ENCODE results near the gene TTC8. TPM values are rescaled to one million over a fixed set of nuclear protein-coding genes. Genes with fewer than 3 reads are reported as not detected.
"Not testable (repeated sequence)": the region's sequence is repeated elsewhere in the genome, so short reads cannot be mapped to it uniquely, and the experiment has no call there.

Gene TTC8
- total RNA-seq, 1 donor from 2014 or later: 30.0 TPM

DNA sequence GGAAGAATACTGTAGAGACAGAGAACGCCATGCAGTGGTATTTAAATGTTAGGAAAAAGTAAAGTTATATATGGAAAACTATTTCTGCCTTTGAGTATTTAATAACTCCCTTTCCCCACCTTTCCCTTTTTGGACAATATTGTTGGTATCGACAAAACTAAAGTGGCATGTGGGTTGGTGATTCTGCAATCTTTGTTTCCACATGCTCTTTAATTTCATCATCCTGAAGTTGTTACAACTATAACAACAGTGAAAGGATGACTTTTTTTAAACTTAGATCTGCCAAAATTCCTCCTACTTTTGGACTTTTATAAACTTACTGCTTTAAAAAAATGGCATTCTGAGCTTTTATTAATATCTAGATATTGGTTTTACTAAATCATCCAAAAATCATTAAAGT lies 25.3 kb downstream of the TTC8 start:
- no peak for TF ChIP-seq CTCF (IDR thresholded peaks at IDR 0.05; ENCODE audit: unreplicated experiment)
- H3K27me3 Mint-ChIP-seq: no peaks in the 10 kb centered on the region
- no peak overlapping the region for H3K27ac Mint-ChIP-seq
- DNase-seq (ENCODE audit: low spot score, unreplicated experiment): no peak
- H3K36me3 Mint-ChIP-seq (ENCODE audit: insufficient read depth): peaks cover 15% of the 10 kb centered on the region
- H3K4me3 Mint-ChIP-seq (ENCODE audit: low read depth): no peak overlapping the region
- H3K9me3 Mint-ChIP-seq (ENCODE audit: low read depth): no peaks in the 10 kb centered on the region
- peaks cover 3% of the 10 kb centered on the region for H3K4me1 Mint-ChIP-seq (ENCODE audit: low read depth)

DNA sequence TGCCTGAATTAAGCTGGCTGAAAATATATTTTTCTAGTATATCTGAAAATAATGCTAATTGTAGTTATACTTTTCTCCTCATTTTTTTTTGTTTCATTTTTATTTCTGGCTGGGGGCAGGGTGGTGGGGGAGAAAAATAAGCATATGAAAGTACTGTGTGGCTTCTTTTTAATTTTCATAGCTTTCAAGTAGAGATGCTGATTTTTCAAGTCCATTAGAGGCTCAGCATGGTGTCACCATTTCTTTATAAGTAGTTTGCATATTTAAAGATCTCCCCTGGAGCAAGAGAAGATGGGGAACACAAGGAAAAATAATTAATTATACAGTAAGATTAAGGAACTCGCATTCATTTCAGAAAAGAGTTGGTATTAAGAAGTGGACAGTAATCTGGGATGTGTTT lies 27.1 kb downstream of the TTC8 start:
- H3K27me3 Mint-ChIP-seq: no peaks in the 10 kb centered on the region
- no peaks in the 10 kb centered on the region for H3K9me3 Mint-ChIP-seq (ENCODE audit: low read depth)
- H3K4me3 Mint-ChIP-seq (ENCODE audit: low read depth): no peak overlapping the region
- H3K27ac Mint-ChIP-seq: no peak overlapping the region
- peaks cover 14% of the 10 kb centered on the region for H3K36me3 Mint-ChIP-seq (ENCODE audit: insufficient read depth)
- DNase-seq (ENCODE audit: low spot score, unreplicated experiment): no peak
- peaks cover 2% of the 10 kb centered on the region for H3K4me1 Mint-ChIP-seq (ENCODE audit: low read depth)
- no peak for TF ChIP-seq CTCF (IDR thresholded peaks at IDR 0.05; ENCODE audit: unreplicated experiment)

DNA sequence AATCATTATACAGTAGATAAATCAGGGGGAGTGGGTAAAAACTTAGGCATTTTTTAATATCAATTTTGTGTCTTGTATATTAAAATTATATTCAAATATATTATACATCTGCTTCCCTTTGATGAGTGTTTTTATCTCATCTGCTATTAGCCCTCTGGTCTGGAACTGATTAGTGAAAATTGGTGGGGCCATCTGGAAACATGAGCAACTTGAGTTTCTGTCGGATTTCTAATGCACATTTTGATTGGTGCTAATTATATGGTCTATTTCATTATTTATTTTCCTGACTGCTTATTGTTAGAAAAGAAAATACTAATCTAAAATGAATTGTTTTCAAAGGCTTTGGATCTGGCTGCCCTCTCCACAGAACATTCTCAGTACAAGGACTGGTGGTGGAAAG lies 28.2 kb downstream of the TTC8 start:
- H3K4me1 Mint-ChIP-seq (ENCODE audit: low read depth): peaks cover 2% of the 10 kb centered on the region
- no peaks in the 10 kb centered on the region for H3K27me3 Mint-ChIP-seq
- no peak for DNase-seq (ENCODE audit: low spot score, unreplicated experiment)
- H3K27ac Mint-ChIP-seq: no peak overlapping the region
- no peaks in the 10 kb centered on the region for H3K9me3 Mint-ChIP-seq (ENCODE audit: low read depth)
- TF ChIP-seq CTCF (IDR thresholded peaks at IDR 0.05; ENCODE audit: unreplicated experiment): no peak
- no peak overlapping the region for H3K4me3 Mint-ChIP-seq (ENCODE audit: low read depth)
- peaks cover 15% of the 10 kb centered on the region for H3K36me3 Mint-ChIP-seq (ENCODE audit: insufficient read depth)

DNA sequence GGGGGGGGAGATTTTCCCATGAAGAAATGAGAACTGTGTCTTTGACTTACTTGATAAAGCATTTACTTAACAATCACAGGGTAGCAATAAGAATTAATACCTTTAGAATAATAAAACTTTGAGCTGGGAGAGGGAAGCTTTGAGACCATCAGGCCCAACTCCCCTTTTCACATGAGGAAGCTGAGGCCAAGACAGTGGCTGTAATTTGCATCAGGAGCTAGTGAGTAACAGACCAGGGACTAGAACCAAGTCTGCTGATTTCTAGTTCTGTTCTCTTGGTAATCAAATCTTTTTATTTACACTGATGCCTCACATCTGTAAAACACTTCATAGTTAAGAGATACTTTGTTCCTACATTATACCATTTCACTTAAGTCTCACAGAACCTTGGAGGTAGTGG lies 28.7 kb downstream of the TTC8 start:
- Mint-ChIP-seq H3K36me3 (ENCODE audit: insufficient read depth) (peaks cover 17% of the 10 kb centered on the region), H3K27ac (no peak overlapping the region), H3K4me3 (ENCODE audit: low read depth) (no peak overlapping the region), H3K4me1 (ENCODE audit: low read depth) (peaks cover 2% of the 10 kb centered on the region), H3K27me3 (no peaks in the 10 kb centered on the region), H3K9me3 (ENCODE audit: low read depth) (no peaks in the 10 kb centered on the region)
- DNase-seq (ENCODE audit: low spot score, unreplicated experiment): no peak
- TF ChIP-seq CTCF (IDR thresholded peaks at IDR 0.05; ENCODE audit: unreplicated experiment): no peak

DNA sequence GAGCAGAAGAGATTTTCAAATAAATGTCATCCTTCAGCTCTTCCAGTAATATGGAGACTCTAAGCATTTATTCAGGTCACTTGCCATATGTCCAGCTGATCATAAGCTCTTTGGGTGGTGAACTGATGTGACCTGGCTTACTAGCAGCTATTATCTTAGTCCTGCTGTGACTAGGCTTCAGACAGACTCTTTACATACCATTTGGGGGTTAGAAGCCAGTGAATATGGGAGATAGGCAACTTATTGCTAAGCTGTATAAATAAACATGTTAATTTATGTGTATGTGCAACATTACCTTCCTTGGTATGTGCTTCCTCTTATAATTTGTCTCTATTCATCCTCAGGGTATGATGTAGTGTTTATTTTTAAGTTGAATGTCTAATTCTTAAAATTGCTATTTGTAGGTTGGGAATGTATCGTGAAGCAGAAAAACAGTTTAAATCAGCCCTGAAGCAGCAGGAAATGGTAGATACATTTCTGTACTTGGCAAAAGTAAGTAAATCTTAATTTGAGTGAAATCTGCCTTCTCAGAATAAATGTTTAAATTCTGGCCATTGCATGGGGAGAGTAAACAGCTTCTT lies 32.4 kb downstream of the TTC8 start:
- no peak overlapping the region for H3K4me3 Mint-ChIP-seq (ENCODE audit: low read depth)
- H3K27ac Mint-ChIP-seq: no peak overlapping the region
- TF ChIP-seq CTCF (IDR thresholded peaks at IDR 0.05; ENCODE audit: unreplicated experiment): no peak
- no peak for DNase-seq (ENCODE audit: low spot score, unreplicated experiment)
- H3K27me3 Mint-ChIP-seq: no peaks in the 10 kb centered on the region
- peaks cover 2% of the 10 kb centered on the region for H3K4me1 Mint-ChIP-seq (ENCODE audit: low read depth)
- peaks cover 31% of the 10 kb centered on the region for H3K36me3 Mint-ChIP-seq (ENCODE audit: insufficient read depth)
- peaks cover 4% of the 10 kb centered on the region for H3K9me3 Mint-ChIP-seq (ENCODE audit: low read depth)

GRCh38 chr14:88857861-88858260 lies 33.4 kb downstream of the TTC8 start:
- not testable (repeated sequence) for H3K27ac Mint-ChIP-seq; DNase-seq (ENCODE audit: low spot score, unreplicated experiment); H3K4me1 Mint-ChIP-seq (ENCODE audit: low read depth); H3K27me3 Mint-ChIP-seq; H3K4me3 Mint-ChIP-seq (ENCODE audit: low read depth); H3K9me3 Mint-ChIP-seq (ENCODE audit: low read depth)
- H3K36me3 Mint-ChIP-seq (ENCODE audit: insufficient read depth): peaks cover 35% of the 10 kb centered on the region

DNA sequence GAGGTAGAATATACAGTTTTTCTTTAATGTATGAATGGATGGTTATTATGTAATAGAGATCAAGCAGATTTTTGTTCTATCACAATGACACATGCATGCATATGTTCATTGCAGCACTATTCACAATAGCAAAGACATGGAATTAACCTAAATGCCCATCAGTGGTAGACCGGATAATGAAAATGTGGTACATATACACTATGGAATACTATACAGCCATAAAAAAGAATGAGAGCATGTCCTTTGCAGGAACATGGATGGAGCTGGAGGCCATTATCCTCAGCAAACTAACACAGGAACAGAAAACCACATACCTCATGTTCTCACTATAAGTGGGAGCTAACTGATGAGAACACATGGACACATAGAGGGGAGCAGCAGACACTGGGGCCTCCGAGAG lies 34.7 kb downstream of the TTC8 start:
- not testable (repeated sequence) for DNase-seq (ENCODE audit: low spot score, unreplicated experiment); H3K4me1 Mint-ChIP-seq (ENCODE audit: low read depth); H3K9me3 Mint-ChIP-seq (ENCODE audit: low read depth); H3K4me3 Mint-ChIP-seq (ENCODE audit: low read depth); H3K27me3 Mint-ChIP-seq; H3K27ac Mint-ChIP-seq
- peaks cover 29% of the 10 kb centered on the region for H3K36me3 Mint-ChIP-seq (ENCODE audit: insufficient read depth)

Data from progenitor cell of endocrine pancreas (in vitro differentiated cells).